Measurements from ENCODE around the gene JPH3.

Gene JPH3

DNA sequence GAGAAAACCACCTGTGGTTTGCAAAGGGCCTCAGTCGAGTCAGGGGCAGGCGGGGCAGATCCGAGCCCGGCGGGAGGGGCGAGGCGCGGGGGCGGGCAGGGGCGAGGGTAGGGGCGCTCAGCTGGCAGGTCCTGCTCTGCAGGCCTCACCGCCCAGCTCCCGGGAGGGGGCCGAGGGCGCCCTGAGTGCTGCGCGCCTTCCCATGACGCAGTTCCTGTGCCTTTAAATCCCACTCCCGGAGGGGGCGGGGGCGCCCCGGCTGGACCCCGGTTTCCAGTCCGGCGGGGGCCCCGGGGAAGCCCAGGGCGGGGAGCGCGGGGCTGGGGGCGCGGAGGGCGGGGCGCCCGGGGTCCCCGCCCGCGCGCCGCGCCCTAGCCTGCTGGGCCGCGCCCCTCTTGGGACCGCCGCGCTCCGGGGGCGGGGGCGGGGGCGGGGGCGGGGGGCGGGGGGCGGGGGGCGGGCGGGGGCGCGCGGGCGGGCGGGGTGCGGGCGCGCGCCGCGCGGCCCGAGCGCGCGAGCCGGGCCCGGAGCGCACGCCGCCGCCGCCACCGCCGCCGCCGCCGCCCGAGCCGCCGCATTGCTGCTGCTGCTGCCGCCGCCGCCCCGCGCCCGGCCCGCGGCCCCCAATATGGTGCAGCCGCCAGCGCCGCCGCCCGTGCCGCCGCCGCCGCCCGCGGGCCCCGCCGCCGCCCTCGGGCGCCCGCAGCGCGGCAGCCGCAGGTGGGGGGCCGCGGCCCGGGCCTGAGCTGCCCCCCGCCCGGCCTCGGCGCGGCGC is at the start of gene JPH3:
Gene JPH3, plus strand, starts transcription at position 508 of the 775 bp plus-strand sequence. CDS start 639 bp downstream, outside the sequence.
- no peak for DNase-seq

DNA sequence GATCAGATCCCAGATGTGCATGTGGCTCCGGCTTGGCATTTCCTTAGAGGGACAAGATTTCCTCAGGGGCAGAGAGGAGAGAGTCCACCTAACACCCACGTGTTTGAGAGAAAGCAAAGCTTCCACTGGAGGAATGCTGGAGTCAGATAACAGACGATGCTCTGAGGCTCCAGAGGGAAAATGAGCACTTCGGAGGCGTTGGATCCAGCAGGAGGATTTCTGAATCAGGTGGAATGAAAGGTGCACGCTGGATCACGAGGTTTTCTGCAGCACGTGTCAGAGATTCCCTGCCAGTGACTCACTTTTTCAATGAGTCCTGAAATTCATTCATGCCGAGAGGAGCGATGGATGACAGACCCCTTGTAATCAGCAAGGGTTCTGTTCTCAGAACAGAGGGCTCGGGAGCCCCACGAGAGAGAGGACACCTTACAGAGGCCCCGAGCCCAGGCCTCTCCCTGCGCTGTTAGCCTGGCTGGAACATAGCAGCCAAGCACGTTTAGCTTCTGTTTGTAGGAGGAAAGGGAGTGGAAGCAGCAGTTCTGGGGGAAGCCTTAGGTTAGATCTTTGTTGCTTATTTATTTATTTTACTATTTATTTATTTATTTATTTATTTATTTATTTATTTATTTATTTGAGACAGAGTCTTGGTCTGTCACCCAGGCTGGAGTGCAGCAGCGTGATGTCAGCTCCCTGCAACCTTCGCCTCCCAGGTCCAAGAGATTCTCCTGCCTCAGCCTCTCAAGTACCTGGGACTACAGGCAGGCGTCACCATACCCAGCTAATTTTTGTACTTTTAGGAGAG is 49.3 kb upstream of the JPH3 start:
- DNase-seq = no peak

DNA sequence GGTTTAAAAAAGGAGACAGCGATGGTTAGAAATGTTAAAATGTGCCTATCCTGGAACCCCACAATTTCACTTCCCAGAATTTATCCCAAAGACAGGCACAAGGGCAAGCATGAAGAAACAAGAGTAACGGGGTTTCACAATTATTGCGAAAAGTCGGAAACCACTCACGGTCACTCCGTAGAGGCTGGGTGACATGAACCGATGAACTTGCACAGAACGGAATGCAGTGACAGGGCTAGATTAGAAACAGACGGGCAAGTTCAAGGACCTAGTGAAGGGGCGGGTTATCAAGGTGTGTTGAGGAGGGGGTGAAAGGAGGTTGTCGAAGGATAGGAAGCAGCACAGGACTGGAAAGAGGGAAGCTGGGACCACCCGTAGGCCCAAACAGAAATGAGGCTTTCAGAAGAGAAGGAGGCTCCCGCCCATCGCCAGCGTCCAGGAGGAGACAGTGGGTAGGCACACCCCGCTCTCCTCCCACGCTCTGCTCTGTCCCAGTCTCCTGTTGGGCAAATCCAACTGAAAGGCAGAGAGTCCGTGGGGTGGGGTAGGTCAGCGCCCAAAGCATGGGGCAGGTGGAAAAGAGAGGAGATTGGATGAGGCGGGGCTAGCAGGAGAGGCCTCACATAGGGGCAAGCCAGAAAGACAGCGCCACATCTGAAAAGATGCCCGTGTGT is 47.4 kb upstream of the JPH3 start:
- no peak for DNase-seq

- no peak for DNase-seq
Measured at GRCh38 chr16:87555647-87556046, 46.7 kb upstream of the JPH3 start.

DNA sequence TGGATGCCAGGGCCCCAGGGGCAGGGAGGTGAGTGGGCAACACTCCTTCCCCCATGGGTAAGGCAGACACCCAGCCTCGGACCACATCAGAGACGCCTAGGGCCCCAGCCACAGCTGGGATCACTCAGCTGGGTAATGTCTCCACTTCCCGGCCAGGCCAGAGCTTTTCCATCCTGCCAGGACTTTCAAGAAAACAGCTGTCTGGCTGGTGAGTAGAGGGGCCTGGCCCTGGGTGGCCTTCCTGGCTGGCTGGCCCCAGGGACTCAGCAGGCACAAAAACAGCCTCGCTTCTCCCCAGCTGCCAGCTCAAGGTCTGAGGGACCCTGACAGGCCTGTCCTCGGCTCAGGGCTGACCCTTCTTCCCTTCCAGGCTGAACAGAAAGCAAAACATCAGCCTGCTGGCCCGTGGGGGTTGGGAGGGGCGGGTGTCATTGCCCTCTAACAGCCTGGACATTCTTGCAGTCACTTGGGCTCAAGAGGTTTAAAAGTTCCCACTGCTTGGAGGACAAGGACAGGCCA is 45.3 kb upstream of the JPH3 start:
- DNase-seq = no peak

- DNase-seq = no peak
Measured at GRCh38 chr16:87558682-87559081, 43.6 kb upstream of the JPH3 start.

- no peak for DNase-seq
Measured at GRCh38 chr16:87559945-87560344, 42.4 kb upstream of the JPH3 start.

DNA sequence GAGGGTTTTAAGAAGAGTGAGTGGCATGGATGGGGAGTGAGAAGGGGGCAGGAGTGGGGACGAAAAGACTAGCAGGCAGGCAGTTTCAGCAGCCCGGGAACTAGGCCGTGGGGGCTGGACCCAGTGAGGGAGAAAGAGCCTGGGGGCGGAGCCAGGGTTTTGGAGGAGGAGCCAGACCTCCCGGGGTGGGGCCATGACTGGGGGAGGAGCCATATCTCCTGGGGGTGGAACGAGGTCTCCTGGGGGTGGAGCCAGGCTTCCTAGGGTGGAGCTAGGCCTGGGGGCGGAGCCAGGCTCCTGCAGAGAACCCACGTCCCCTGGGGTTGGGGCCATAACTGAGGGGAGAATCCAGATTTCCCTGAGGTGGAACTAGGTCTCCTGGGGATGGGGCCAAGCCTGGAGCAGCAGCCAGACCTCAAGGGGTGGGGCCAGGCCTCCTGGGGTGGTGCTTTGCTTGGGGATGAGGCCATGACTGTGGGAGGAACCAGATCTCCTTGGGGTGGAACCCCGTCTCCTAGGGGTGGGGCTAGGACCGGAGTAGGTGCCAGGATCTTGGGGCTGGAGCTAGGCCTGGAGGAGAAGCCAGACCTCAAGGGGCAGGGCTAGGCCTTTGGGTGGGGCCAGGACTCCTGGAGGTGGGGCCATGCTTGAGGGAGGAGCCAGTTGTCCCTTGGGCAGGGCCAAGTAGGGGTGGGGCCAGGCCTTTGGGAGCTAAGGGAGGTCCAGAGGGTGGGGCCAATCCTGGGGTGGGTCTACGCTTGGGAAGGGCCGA is 41.7 kb upstream of the JPH3 start:
- no peak for DNase-seq

GRCh38 chr16:87561200-87562105 is 40.9 kb upstream of the JPH3 start:
- DNase-seq = no peak

- DNase-seq = peak; percentile 50
Measured at GRCh38 chr16:87562201-87562600, 40.1 kb upstream of the JPH3 start.

DNA sequence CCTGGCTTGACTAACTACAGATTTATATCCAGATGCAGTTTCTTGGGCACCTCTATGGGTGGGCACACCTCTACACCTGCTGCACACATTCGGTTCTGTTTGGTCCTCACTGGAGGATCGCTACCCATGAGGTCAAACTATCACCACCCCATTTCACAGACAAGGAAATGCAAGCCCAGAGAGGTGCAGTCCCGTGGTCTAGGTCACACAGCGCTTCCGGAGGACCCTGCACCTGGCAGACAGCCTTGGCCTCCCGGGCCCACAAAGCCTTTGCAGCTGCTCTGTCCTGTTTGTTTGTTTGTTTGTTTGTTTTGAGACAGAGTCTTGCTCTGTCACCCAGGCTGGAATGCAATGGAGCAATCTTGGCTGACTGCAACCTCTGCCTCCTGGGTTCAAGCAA is 39.3 kb upstream of the JPH3 start:
- no peak for DNase-seq

DNA sequence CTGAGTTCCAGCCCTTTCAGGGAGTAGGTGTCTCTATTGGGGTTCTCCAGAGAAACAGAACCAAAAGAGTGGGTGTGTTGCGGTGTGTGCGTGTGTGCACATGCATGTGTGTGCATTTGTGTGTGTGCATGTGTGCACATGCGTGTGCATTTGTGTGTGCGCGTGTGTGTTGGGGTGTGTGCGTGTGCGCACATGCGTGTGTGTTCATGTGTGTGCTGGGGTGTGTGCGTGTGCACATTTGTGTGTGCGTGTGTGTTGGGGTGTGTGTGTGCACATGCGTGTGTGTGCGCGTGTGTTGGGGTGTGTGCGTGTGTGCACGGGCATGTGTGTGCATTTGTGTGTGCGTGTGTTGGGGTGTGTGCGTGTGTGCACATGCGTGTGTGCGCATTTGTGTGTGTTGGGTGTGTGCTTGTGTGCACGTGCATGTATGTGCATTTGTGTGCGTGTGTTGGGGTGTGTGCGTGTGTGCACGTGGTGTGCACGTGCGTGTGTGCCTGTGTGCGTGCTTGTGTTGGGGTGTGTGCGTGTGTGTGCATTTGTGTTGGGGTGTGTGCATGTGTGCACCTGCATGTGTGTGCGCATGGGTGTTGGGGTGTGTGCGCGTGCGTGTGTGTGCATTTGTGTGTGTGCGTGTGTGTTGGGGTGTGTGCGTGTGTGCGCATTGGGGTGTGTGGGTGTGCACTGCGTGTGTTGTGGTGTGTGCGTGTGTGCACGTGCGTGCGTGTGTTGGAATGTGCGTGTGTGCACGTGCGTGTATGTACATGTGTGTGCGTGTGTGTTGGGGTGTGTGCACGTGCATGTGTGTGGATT is 38.4 kb upstream of the JPH3 start:
- DNase-seq = no peak

GRCh38 chr16:87564524-87564778 is 37.9 kb upstream of the JPH3 start:
- DNase-seq = no peak

GRCh38 chr16:87569601-87570571 is 32.4 kb upstream of the JPH3 start:
- no peak for DNase-seq

DNA sequence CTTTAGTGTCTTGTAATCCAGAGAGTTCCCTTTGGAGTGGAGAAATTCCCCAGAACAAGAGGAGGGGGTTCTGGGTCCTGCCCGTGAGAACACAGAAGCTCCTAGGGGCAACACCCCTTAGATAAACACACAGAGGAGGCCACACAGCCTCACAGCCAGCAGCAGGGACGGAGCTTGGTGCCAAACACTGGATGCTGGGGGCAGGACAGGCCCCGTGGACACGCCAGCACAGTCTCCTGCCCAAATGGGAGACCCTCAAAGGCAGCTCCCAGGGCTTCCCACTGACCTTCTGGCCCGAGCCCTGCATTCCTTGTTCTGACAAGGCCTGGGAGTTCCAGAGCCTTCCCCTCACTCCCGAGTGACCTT is 31.8 kb upstream of the JPH3 start:
- no peak for DNase-seq

GRCh38 chr16:87570938-87571867 is 31.1 kb upstream of the JPH3 start:
- peak; percentile 24 for DNase-seq

GRCh38 chr16:87571868-87572244 is 30.5 kb upstream of the JPH3 start:
- DNase-seq = no peak

DNA sequence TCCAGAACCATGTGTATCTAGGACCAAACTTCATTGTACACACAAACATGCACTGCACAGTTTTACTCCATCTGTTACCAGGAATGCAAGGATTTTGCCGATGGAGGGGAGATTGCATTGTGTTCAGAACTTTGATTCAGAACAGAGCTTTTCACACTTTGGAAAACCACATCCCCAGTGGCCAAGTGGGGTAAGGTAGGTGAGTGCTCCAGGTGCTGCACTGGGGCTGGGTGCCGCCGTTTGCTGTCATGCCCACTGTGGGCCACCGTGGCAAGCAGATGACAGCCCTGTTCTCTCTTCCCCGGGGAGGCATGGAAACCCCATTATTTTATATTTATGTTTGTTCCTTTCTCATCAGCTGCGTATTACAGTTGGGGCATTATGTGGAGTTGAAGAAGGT is 29.3 kb upstream of the JPH3 start:
- no peak for DNase-seq
